ENCODE data around the gene ITGB5.
"Not testable (repeated sequence)": the region's sequence is repeated elsewhere in the genome, so short reads cannot be mapped to it uniquely, and the experiment has no call there.

ITGB5 gene

DNA sequence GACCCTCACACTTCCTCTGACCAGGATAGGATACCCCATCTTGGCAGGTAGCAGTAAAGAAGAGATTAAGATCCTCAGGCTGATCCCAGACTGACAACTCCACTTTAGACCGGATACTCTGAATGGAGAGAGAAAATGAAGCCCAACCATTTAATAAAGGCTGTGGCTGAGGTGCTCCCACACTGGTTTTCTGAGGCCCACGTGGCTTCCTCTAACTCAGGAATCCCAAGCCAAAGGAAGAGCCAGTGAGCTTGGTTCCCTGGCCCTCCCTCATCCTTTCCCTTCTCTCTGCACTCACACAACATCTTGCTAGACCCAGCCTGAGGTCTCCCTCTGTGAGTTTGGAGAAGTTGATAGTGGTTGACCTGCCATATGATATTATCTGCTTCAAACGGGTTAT is 78.1 kb downstream of the ITGB5 start:
- DNase-seq: no peak

- no peak for DNase-seq
Measured at GRCh38 chr3:124805671-124806070, 81.5 kb downstream of the ITGB5 start.

- DNase-seq: no peak
Measured at GRCh38 chr3:124804875-124805274, 82.3 kb downstream of the ITGB5 start.

DNA sequence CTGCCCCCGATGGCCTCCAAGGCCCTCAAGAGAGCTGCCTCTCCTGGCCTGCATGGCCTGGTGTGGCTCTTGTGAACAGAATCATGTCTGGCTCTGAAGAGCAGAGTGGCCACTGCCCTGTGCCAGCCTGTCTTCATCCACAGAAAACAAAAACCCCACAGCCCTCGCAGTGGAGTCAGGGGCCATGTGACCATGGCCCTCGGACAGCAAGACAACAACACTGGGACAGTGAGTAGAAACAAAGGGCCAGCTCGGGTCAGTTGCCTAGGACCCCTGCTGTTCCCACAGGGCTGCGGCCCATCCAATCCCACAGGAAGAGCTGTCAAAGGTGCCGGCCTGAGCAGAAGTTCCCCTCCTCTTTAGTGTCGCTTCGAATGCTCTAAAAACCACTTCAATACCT is 84.5 kb downstream of the ITGB5 start:
- DNase-seq: no peak

DNA sequence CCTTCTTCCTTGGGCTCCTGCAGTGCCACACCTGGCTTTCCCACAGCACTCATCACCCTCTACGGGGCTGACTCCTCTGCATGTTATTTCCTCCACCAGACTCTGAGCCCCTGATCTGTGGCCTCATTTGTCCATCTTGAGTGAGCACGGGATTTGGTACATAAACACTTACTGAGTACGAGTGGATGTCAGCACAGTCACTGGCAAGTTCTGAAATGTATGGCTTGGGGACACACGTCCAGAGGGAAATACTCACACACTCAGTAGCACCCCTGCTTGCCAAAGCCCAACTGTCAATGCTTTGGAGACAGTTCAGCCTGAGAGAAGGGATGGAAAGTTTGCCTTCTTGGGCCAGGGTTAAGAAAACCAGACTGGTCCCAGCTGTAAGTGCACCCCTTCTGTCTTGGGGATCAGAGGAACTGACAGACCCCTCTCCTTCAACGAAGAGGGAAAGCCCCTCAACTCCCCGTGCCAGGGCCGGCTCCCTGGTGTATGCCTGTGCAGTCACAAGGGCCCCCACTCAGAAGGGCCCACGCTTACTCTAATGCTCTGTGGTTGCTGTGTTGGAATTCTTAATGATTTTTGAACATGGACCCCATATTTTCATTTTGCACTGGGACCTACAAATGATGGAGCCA is 85.0 kb downstream of the ITGB5 start:
- DNase-seq: no peak

DNA sequence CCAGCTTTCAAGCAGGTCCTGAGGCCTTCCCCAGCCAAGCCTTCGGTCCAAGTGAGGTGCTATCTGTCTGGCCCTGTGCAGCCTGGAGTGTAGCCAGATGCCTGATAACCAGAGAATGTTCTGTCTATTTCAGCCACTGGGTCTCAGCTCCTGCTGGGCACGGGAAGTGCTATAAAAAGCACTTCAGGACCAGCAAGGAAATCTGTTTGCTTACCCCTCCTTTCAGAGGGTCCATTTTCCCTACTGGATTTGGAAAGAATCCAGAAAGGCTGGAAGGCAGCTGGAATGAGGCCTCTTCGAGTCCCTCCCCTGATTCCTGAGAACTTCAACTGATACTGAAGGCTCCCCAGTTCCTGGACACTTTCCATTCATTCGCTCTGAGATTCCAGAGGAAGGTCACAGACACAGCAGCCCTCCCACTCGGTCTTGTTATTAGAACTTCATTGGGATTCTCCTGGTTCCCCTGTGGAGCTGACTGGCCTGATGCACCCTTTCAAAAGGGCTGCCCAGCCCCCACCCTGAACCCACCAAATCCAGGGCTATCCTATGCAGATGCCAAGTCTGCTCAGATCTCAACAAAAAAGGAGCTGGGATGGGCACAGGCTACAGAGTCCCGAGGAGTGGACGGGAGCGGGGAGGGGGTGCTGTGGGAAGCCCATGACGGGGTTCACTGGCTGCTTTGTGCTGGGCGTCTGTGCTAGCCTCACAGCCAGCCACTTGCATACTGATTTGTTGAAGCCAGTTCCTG is 86.5 kb downstream of the ITGB5 start:
- DNase-seq: no peak

GRCh38 chr3:124800076-124800475 is 87.1 kb downstream of the ITGB5 start:
- no peak for DNase-seq

DNA sequence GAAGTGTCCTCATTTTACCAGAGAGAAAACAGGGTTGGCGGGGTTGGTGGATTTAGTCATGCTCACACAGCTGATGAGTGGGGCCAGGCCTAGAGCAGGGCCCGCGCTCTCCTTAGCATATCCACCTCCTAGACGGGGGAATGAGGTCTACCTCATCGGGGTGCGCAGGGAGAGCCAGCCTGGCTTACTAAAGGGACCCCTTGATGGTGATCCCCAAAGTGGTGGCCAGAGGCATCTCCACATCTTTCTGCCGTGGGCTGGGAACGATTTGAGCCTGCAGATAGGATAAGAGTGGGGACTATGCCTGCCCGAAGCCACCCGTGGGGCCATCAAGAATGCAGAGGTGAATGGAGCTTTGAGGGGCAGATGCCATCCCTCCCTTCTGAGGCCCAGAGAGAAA is 87.5 kb downstream of the ITGB5 start:
- no peak for DNase-seq

DNA sequence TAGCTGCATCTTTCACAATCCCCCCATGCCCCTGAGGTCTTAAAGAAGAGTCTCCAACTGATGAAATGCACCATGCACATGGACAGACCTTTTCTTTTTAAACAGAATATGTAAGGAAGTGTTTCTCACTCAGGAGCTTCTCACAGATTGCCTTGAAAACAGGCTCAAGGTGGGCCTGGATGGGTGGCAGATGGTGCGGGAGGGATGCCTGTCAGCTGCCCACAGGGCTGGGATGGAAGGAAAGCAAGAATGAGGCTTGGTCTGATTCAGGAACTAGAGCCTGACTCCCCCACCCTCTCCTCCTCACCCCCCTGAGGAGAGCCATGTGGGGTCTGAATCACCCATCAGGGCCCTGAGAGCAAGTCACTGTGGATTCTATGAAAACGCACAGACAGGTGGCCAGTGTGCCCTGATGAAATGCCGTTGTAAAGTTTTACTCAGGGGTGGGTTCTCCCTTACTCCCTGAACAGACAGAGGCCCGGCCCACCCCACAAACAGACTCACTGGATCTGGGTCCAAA is 89.7 kb downstream of the ITGB5 start:
- DNase-seq: no peak

- DNase-seq: no peak
Measured at GRCh38 chr3:124796477-124796876, 90.7 kb downstream of the ITGB5 start.

DNA sequence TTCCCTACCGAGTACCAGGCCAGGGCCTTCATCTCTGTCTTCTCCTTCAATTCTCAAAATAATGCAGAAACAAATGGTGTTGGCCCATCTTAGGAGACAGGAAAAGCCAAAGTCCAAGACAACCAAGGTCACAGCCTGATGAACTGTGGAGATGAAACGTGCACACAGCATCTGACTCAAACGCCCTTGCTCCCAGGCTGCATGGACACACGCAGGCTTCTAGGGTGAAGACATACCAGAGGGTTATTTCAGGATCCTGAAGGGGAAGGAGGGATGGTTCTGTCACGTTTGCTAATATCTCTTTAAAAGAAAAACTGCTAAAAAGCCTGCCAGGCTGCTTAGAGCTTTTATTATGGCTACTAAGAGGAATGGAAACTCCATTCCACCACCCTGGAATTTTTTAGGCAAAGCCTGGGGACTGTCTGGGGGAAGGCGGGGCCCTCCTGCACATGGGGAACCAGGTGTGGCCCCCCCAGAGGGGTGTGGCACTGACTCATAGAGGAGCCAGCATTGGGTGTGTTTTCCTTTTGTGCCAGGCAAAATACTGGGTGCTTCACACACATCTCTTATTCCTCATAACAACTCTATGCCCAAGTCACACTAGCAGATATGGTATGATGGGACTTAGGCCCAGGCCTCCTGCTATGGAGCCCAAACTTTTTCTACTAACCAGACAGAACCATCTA is 94.0 kb downstream of the ITGB5 start:
- no peak for DNase-seq

DNA sequence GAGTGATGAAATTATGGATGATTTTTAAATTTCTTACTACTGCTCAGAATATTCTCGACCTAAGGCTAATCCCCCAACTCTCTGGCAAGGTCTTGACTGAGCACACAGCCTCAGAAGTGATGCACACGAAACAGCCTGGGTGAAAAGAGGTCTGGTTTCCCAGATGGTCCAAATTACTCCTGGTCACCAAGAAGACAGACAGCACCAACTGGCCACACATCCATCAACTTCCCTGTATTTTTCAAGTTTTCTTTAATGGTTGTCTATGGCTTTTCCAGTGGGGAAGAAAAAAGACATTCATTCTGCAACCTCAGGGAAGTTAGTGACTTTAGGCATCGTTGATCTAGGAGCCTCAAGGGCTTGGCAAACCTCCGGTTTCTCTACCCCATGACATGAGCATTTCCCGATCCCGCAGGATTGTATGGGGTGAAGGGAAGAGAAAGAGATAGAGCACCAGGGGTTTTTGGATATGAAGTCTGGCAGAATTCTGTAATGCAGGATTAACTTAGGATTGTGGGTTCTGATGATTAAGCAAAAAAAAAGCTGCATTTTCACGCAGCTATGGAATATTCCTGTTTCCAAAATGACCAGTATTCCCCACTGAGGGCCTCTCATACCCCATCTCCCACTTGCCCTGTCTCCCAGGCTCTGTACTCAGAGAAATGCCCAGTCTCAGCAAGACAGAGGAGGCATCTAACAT is 94.7 kb downstream of the ITGB5 start:
- DNase-seq: no peak

DNA sequence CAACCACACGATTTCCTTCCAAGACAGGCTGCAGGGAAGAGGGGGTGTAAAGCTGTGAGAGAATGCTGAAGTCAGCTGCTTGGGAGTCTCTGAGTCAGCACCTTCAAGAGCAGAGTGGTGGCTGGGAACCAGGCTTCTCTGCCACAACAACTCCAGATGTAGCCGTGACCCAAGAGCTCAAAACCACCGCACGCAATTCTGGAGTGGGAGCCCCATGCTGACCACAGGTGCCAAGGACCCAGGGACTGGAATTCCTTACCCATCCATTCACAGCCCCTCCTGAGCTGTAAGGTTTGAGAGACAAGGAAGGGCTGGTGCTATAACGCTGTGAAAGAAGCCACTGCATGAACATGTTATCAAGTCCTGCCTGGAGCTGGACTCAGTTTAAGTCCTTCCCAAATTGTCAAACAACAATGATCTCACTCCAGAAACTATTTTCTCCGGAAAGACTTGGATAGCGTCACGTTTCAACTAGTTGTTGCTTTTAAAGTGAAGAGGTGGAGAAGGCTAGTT is 95.5 kb downstream of the ITGB5 start:
- no peak for DNase-seq

DNA sequence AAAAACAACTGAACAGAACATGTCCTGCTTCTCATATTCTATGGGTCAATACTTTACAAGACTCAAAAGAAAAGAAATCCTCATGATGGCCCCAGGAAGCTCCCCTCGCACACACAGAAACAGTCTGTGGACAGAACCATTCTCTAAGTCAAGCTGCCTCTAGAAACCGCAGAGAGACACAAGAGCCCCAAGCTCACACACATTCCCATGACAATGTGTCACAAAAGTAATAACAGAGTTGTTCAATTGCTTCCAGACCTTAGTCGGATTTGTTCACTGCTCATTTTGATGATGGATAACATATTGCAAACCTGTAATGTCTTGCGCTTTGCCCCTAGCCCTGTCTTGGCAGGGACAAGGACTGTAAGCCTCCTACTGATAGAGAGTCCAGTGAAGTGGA is 96.0 kb downstream of the ITGB5 start:
- DNase-seq: no peak

- not testable (repeated sequence) for DNase-seq
Measured at GRCh38 chr3:124789103-124789502, 98.1 kb downstream of the ITGB5 start.

DNA sequence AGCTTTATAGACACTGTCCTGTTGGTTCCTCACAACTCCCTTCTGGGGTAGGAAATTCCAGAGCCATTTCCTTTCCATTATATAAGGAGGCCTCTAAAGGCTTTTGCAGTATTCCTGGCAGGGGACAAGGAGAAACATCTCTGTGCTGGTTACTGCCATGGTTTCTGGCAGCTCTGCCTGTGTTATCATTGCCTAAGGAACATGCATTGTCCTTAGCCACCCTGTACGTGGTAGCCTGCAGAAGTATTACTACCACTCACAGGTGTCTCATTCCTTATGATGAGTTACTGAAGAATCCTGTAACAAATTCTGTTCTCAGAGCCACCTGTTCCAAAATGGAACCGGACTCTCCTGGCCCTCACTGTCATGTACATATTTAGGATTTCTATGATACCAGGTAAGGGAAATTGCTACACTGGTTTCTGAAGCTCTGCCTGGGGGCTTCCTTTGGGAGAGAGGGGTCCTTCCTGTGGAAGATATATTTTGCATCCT is 98.9 kb downstream of the ITGB5 start:
- DNase-seq: no peak

GRCh38 chr3:124787476-124788195 is 99.5 kb downstream of the ITGB5 start:
- no peak for DNase-seq

DNA sequence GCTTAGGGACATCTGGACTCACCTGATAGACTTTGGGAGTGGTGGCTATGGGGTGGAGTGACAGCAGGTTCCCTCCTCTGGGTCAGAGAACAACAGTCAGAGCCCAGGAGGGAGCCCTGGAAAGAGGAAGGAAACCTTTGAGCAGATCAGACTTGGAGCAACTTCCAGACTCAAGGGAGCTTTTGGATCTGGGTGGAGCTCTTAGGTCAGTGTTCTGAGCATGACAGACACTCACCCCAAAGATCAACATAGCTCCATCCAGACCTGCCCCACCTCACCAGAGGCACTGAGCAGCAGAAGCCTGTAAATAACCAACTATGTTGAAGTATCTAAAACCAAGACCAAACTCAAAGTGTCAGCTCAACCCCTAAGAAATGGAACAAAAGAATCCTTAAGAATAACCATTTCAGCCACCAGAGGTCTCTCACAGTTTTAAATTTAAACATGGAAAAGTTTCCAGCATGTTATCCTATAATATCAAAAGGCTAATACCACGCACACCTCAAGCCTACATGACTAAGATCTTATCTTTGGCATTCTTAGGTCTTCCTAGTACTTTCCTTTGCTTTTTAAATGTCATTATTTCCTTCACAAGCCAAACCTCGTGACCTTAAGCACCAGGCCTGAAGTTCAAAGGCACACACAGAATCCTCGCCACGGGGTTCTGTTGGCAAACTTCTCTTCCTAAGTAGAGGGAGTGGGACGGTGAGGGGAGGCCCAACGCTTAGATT is 100.5 kb downstream of the ITGB5 start:
- no peak for DNase-seq

DNA sequence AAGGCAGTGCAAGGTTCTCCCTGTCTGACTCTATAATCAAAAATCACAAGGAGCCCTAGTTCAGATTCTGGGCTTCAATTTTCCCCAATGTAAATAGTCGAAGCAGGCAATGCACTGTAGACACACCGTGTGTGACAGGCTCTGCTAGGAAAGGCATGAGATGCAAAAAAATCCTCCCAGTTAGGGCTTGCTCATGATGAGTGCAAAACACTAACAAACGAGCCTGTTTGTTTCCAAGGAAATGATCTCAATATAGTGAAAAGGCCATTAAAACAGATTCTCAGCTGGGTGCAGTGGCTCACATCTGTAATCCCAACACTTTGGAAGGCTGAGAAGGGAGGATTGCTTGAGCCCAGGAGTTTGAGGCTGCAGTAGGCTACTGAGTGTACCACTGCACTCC is 101.2 kb downstream of the ITGB5 start:
- no peak for DNase-seq

DNA sequence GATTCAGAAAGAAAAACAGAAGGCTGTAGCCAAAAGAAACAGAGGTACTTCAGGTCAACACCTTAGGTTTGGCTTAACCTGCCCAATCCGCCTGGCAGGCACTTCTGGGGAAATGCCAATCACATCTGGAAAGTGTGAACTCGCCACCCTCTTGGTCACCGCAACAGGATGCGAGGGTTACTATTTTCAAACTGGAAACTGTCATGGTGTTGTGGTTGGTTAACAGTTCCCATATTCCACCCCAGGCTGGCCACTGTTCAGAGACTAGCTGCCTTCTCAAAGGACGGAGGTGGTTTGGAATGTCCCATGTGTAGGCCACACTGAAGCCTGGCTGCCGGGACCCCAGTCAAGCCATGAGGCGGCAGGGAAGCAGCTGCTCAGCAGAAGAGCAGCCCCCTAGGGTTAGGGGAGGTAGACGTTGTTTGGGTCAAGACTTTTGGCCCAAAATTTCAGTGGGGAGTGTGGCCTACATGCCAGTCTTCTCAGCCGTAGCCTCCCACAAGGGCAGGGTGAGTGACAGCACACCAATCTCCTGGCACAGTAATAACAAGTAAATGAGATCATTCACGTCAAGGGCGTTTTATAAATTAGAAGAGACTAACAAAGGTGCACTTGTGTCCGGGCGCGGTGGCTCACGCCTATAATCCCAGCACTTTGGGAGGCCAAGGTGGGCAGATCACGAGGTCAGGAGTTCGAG is 102.3 kb downstream of the ITGB5 start:
- DNase-seq: no peak

GRCh38 chr3:124783696-124784095 is 103.5 kb downstream of the ITGB5 start:
- DNase-seq: no peak
